Activated CD4-positive, alpha-beta T cell treated with anti-CD3 and anti-CD28 coated beads, Interleukin-2, amount 50 U/mL, for 48 hours (primary cell): ENCODE results near the gene ABCA2.

Experiments
- DNase-seq, 2 experiments: peaks; one replicate each; pipeline ENCODE4 v3.0.0-alpha.2; 2020

ABCA2 gene

DNA sequence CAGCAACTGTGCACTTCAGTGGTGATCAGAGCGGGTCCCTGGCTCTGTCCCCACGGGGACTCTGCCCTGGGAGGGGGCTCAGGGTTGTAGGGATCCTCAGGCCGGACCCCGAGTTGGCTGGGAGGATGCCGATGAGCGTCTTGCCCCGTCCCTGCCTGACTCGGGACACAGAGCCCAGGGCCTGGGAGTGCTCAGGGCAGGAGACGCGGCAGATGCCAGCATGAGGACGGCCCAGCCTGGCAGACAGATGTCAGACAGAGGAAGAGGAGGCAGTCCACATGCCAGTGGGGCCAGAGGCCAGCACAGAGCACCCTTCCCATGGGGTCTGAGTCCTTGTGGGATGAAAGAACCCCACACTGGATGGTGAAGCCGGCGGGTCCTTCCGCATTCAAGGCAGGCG is 64.7 kb downstream of the ABCA2 start:
- DNase-seq: no peak

DNA sequence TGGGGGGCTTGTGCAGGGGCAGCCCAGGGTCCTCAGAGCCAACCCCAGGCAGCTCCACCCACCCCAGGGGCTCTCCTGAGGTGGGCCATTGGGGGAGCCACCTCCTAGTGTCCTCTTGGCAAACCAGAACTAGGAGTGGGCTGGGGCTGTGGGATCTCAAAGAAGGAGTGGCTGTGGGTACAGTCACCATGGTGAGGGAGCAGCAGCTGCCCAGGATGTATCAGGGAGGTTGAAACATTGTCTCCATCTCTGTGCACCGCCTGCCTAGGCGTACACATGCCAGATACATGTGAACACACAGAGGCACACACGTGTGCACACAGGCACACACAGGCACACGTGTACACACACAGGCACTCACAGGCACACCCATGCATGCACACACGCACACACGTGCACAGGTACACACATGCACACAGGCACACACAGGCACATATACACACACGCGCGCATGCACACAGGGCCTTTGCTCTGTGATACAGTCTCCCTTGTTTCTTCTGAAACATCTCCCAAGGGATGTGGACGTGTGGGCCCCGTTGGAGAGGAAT is 65.3 kb downstream of the ABCA2 start:
- no peak for DNase-seq

DNA sequence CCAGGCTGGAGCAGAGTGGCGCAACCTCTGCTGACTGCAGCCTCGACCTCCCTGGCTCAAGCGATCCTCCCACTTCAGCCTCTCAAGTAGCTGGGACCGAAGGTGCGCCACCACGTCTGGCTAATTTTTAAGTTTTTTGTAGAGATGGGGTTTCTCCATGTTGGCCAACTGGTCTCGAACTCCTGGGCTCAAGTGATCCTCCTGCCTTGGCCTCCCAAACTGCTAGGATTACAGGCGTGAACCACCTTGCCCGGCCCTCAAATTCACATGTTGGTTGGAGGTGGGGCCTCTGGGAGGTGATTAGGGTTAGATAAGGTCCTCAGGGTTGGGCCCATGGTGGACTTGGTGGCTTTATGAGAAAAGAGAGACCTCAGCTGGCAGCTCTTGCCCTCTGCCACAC is 65.9 kb downstream of the ABCA2 start:
- DNase-seq: no peak

DNA sequence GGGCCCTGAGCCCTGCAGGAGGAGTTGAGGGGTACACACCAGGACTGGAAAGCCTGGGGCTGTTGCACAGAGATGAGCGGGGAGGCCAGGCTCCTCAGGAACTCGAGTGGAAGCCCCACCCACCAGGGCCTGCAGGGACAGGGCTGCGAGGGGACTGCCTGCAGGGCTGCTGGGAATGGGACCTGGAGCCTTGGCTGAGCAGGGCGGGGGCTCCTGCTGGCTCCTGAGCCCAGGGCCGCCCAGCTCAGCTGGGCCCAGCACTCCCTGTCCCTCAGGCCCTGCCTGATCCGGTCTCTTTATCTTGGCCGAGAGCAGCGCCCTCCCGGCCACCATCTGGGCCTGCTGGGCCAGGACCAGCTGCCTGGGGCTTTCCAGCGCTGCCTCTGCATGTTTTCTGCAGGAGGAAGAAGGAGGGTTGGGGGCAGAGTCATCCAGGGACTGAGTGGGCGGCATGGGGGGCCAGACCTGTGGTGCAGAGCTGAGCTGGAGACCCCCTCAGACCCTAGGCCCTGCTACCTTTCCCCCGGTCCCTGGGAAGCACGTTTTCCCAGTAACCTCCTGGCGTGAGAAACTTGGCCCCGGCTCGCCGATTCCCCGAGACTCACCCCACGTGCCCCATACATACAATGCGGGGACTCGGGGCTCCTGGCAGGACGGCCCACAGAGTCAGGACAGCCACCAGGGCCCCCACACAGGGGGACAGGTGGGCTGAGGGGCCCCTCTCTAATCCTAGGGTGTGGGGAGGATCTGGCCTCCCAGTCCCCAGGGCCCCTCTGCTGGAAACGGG is 66.6 kb downstream of the ABCA2 start:
- no peak for DNase-seq

DNA sequence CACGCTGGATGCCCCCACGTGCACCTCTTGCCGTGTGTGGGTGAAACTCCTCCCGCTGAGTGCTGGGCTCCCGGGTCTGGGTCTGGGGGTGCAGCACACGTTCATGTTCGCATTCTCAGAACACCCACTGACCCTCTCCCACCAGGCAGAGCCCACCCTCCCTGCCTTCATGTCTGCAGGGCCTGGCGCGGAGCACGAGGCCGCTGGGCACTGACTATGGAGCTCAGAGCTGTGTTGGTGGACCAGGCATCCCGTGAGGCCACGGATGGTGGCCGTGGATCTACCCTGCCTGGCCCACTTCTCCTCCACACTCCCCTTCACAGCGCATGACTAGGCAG is 67.1 kb downstream of the ABCA2 start:
- DNase-seq: no peak

DNA sequence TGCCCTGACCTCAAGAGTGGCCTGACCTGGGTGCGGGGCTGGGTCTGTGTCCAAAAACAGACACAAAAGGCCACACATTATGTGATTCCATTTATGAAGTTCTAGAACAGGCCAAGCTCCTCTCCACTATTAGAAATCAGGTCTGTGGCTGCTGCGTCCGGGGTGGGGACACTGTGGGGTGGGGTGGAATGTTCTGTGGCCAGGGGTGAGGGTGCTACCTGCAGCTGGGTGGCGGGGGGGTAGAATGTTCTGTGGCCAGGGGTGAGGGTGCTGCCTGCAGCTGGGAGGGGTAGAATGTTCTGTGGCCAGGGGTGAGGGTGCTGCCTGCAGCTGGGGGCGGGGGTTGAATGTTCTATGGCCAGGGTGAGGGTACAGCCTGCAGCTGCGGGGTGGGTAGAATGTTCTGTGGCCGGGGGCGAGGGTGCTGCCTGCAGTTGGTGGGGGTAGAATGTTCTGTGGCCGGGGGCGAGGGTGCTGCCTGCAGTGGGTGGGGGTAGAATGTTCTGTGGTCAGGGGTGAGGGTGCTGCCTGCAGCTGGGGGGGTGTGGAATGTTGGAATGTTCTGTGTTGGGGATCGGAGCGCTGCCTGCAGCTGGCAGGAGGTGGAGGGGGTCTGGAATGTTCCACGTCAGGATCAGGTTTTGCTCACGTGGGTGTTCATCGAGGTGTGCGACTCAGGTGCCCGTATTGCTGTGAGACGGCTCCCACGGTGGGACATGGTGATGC is 67.7 kb downstream of the ABCA2 start:
- DNase-seq: no peak

DNA sequence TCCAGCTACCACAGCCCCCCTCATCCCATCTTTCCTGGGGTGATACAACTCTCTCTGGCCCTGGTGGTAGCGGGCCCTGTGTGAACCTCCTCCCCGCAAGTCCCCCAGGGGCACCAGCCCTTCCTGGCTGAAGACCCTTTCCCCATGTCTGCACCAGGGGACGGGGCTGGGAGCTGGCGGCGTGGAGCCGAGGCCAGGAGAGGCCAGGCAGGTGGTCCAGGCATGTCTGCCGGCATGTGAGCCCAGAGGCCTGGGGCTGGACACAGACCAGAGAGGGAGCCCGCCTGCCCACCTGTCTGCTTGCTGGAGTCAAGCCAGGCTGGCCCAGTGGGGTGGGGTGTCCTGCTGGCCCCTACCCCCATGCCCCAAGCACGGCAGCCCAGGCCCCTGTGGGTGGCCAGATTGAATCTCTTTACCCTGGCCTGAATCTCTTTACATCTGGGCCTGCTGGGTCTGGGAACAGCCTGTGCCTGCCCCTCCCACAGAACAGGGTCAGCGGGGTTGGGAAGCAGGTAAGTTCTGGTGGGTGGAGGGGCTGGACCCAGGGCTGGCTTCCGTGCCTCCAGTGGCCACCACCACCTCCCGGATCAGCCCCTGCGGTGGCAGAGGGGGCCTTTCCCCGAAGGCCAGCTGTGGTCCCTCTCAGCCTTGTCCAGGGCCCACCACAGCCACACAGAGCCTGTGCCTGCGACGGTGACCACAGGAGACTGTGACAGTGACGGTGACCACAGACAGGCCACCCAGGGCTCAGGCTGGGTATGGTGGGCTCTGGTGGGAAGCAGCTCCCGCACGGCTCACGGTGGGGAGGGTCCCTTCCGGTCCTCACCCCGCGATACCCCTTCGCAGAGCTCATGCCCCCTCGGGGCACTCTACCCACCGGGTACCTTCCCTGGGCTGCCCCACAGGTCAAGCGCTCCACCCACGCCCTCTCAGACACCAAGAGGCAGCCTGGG is 68.9 kb downstream of the ABCA2 start:
- no peak for DNase-seq

DNA sequence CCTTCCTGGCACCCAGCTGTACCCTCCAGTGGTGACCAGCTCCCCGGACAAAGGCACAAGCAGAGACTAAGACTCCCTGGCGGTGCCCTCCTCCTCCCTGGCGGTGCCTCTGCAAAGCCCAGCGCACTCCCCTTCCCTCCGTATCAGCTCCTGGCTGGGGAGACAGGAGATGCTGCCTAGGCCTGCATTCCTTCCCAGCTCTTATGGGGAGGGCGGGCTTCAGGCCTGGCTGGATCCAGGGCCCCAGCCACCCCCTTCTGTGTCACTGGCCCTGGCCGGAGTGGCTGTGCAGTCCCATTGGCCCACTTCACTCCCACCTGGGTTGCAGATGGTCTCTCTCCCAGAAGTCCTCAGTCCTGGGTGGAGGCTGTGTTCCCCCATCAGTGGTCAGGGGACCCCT is 69.6 kb downstream of the ABCA2 start:
- DNase-seq: no peak

DNA sequence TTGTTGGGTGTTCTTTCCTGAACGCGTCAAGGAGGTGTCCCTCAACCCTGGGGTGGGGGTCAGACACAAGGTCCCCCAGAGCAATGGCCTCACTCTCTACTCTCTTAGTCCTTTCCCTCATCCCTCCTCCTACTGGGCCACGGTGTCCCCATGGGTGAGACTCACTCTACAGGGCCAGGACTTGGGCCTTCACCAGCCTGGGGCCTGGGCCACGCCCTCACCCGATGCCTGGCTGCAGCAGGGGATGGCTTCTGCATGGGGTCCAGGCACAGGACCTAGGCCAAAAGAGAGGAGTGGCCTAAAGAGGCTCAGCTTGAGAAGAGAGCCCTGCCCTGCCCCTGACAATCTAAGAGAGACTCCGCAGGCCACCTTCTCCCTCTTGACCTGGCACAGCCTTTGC is 70.1 kb downstream of the ABCA2 start:
- no peak for DNase-seq

DNA sequence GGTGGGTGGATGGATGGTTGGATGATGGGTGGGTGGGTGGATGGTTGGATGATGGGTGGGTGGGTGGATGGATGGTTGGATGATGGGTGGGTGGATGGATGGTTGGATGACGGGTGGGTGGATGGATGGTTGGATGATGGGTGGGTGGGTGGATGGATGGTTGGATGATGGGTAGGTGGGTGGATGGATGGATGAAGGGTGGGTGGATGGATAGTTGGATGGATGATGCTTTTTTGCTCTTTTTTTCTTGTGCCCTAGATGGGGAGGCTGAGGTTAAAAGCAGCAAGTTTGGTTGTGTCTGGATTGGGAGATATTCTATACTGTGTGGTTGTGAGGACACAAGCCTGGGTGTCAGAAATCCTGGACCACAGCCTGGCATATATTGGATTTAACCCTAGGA is 70.6 kb downstream of the ABCA2 start:
- DNase-seq: no peak
